ENCODE measurements around the gene REPIN1. TPM values are rescaled to one million over a fixed set of nuclear protein-coding genes. Genes with fewer than 3 reads are reported as not detected.
A peak's percentile ranks its signal among the peaks of the same experiment; 100 is the strongest.

REPIN1 gene
- total RNA-seq = 10 to 100 TPM; 57.1 to 77.4 TPM

- Mint-ChIP-seq H3K36me3 (peaks cover 0 to 5% of the 10 kb centered on the region in 2 donors), H3K27ac (peak within 1 kb of the TSS; percentile 90 to 98), H3K9me3 (no peaks in the 10 kb centered on the region)
- DNase-seq (ENCODE audit: low spot score in 2 of 2) (peak; percentile 76 to 86), ATAC-seq (peak; percentile 57 to 71)
Measured at GRCh38 chr7:150368096-150368883, at the start of gene REPIN1. Gene REPIN1, plus strand, starts transcription at chr7:150368822. Its CDS starts 890 bp downstream, at chr7:150369712.

GRCh38 chr7:150321788-150322113 is 46.9 kb upstream of the REPIN1 start:
- ATAC-seq (no peak), DNase-seq (ENCODE audit: low spot score in 2 of 2) (no peak)
- Mint-ChIP-seq H3K27ac (peak overlapping the region; percentile 99 to 100), H3K9me3 (no peaks in the 10 kb centered on the region), H3K36me3 (peaks cover 33 to 37% of the 10 kb centered on the region in 2 donors)

- Mint-ChIP-seq H3K9me3 (no peaks in the 10 kb centered on the region), H3K27ac (peak overlapping the region; percentile 99 to 100), H3K36me3 (peaks cover 33 to 42% of the 10 kb centered on the region in 2 donors)
- ATAC-seq (peak; percentile 49 to 55), DNase-seq (ENCODE audit: low spot score in 2 of 2) (peak in 1 of 2 donors; percentile 71)
Measured at GRCh38 chr7:150322114-150322832, 46.3 kb upstream of the REPIN1 start.

GRCh38 chr7:150322833-150323681 is 45.6 kb upstream of the REPIN1 start, which contains the start of the genes ACTR3C and LRRC61:
Gene ACTR3C, minus strand, starts transcription at chr7:150323545. Its CDS starts 28,249 bp downstream, at chr7:150295296.
Gene LRRC61, plus strand, starts transcription at chr7:150323355. Its CDS starts 13,507 bp downstream, at chr7:150336862.
- H3K27ac Mint-ChIP-seq = peak within 1 kb of the TSS; percentile 99 to 100
- peak; percentile 65 to 79 for DNase-seq (ENCODE audit: low spot score in 2 of 2)
- peaks cover 33 to 43% of the 10 kb centered on the region in 2 donors for H3K36me3 Mint-ChIP-seq
- H3K9me3 Mint-ChIP-seq = no peaks in the 10 kb centered on the region
- peak; percentile 37 to 61 for ATAC-seq

- peak overlapping the region; percentile 98 to 100 for H3K27ac Mint-ChIP-seq
- DNase-seq (ENCODE audit: low spot score in 2 of 2) (no peak), ATAC-seq (peak; percentile 10 to 18)
- H3K36me3 Mint-ChIP-seq = peaks cover 33 to 43% of the 10 kb centered on the region in 2 donors
- no peaks in the 10 kb centered on the region for H3K9me3 Mint-ChIP-seq
Measured at GRCh38 chr7:150323682-150324372, 44.8 kb upstream of the REPIN1 start.

- DNase-seq (ENCODE audit: low spot score in 2 of 2) = no peak
- Mint-ChIP-seq H3K9me3 (no peaks in the 10 kb centered on the region), H3K36me3 (peaks cover 33 to 43% of the 10 kb centered on the region in 2 donors), H3K27ac (peak overlapping the region; percentile 98 to 100)
- ATAC-seq = no peak
Measured at GRCh38 chr7:150324373-150324961, 44.2 kb upstream of the REPIN1 start.

GRCh38 chr7:150325110-150325611 is 43.5 kb upstream of the REPIN1 start:
- no peaks in the 10 kb centered on the region for H3K9me3 Mint-ChIP-seq
- ATAC-seq (no peak), DNase-seq (ENCODE audit: low spot score in 2 of 2) (no peak)
- H3K27ac Mint-ChIP-seq = peak overlapping the region; percentile 75 to 100
- peaks cover 33 to 38% of the 10 kb centered on the region in 2 donors for H3K36me3 Mint-ChIP-seq

GRCh38 chr7:150325901-150326300 is 42.7 kb upstream of the REPIN1 start:
- Mint-ChIP-seq H3K9me3 (no peaks in the 10 kb centered on the region), H3K27ac (peak overlapping the region; percentile 35 to 63), H3K36me3 (peaks cover 33 to 38% of the 10 kb centered on the region in 2 donors)
- no peak for ATAC-seq
- no peak for DNase-seq (ENCODE audit: low spot score in 2 of 2)

- no peaks in the 10 kb centered on the region for H3K9me3 Mint-ChIP-seq
- peak overlapping the region in 1 of 2 donors; percentile 32 for H3K27ac Mint-ChIP-seq
- H3K36me3 Mint-ChIP-seq = peaks cover 33 to 38% of the 10 kb centered on the region in 2 donors
- no peak for DNase-seq (ENCODE audit: low spot score in 2 of 2)
- ATAC-seq = no peak
Measured at GRCh38 chr7:150326657-150327268, 41.9 kb upstream of the REPIN1 start.

- DNase-seq (ENCODE audit: low spot score in 2 of 2) (no peak), ATAC-seq (no peak)
- no peak overlapping the region for H3K27ac Mint-ChIP-seq
- no peaks in the 10 kb centered on the region for H3K9me3 Mint-ChIP-seq
- H3K36me3 Mint-ChIP-seq = peaks cover 29 to 37% of the 10 kb centered on the region in 2 donors
Measured at GRCh38 chr7:150327308-150327707, 41.3 kb upstream of the REPIN1 start.

- Mint-ChIP-seq H3K36me3 (peaks cover 15 to 24% of the 10 kb centered on the region in 2 donors), H3K27ac (no peak overlapping the region), H3K9me3 (no peaks in the 10 kb centered on the region)
- no peak for DNase-seq (ENCODE audit: low spot score in 2 of 2)
- ATAC-seq = no peak
Measured at GRCh38 chr7:150329331-150330120, 39.1 kb upstream of the REPIN1 start.

GRCh38 chr7:150330211-150330885 is 38.3 kb upstream of the REPIN1 start:
- no peak for ATAC-seq
- no peak overlapping the region for H3K27ac Mint-ChIP-seq
- no peaks in the 10 kb centered on the region for H3K9me3 Mint-ChIP-seq
- DNase-seq (ENCODE audit: low spot score in 2 of 2) = no peak
- H3K36me3 Mint-ChIP-seq = peaks cover 8 to 18% of the 10 kb centered on the region in 2 donors

GRCh38 chr7:150332852-150333635 is 35.6 kb upstream of the REPIN1 start:
- DNase-seq (ENCODE audit: low spot score in 2 of 2) (no peak), ATAC-seq (no peak)
- Mint-ChIP-seq H3K9me3 (no peaks in the 10 kb centered on the region), H3K27ac (no peak overlapping the region), H3K36me3 (peaks cover 0 to 6% of the 10 kb centered on the region in 2 donors)

All from activated naive CD4-positive, alpha-beta T cell treated with anti-CD3 and anti-CD28 coated beads, Interleukin-2, amount 50 U/mL, for 72 hours (primary cell).